Measurements from ENCODE around the gene BEND5.

Gene BEND5

GRCh38 chr1:48761986-48762385, 14.7 kb downstream of the BEND5 start:
- DNase-seq (ENCODE audit: low read depth in 3 of 3) = no peak

- DNase-seq (ENCODE audit: low read depth in 3 of 3) = no peak
These were observed 15.3 kb downstream of the BEND5 start for GRCh38 chr1:48761411-48761810.

- DNase-seq (ENCODE audit: low read depth in 3 of 3) = no peak
These were observed 15.8 kb downstream of the BEND5 start for GRCh38 chr1:48760857-48761256.

- DNase-seq (ENCODE audit: low read depth in 3 of 3) = no peak
These were observed 17.7 kb downstream of the BEND5 start for GRCh38 chr1:48758976-48759375.

GRCh38 chr1:48757363-48757762, 19.3 kb downstream of the BEND5 start:
- DNase-seq (ENCODE audit: low read depth in 3 of 3) = no peak

- no peak for DNase-seq (ENCODE audit: low read depth in 3 of 3)
These were observed 19.9 kb downstream of the BEND5 start for GRCh38 chr1:48756683-48757316.

- no peak for DNase-seq (ENCODE audit: low read depth in 3 of 3)
These were observed 23.4 kb downstream of the BEND5 start for GRCh38 chr1:48753293-48753692.

- DNase-seq (ENCODE audit: low read depth in 3 of 3) = no peak
These were observed 26.6 kb downstream of the BEND5 start for GRCh38 chr1:48750109-48750508.

- no peak for DNase-seq (ENCODE audit: low read depth in 3 of 3)
These were observed 27.6 kb downstream of the BEND5 start for GRCh38 chr1:48749068-48749467.

GRCh38 chr1:48746906-48747305, 29.8 kb downstream of the BEND5 start:
- no peak for DNase-seq (ENCODE audit: low read depth in 3 of 3)

GRCh38 chr1:48744032-48744431, 32.7 kb downstream of the BEND5 start:
- no peak for DNase-seq (ENCODE audit: low read depth in 3 of 3)

GRCh38 chr1:48743480-48743879, 33.2 kb downstream of the BEND5 start:
- DNase-seq (ENCODE audit: low read depth in 3 of 3) = no peak

- no peak for DNase-seq (ENCODE audit: low read depth in 3 of 3)
These were observed 35.3 kb downstream of the BEND5 start for GRCh38 chr1:48741380-48741779.

- no peak for DNase-seq (ENCODE audit: low read depth in 3 of 3)
These were observed 36.1 kb downstream of the BEND5 start for GRCh38 chr1:48740621-48741020.

- no peak for DNase-seq (ENCODE audit: low read depth in 3 of 3)
These were observed 37.6 kb downstream of the BEND5 start for GRCh38 chr1:48739091-48739490.

GRCh38 chr1:48738356-48738755, 38.3 kb downstream of the BEND5 start:
- DNase-seq (ENCODE audit: low read depth in 3 of 3) = no peak

GRCh38 chr1:48735796-48736195, 40.9 kb downstream of the BEND5 start:
- DNase-seq (ENCODE audit: low read depth in 3 of 3) = no peak

- no peak for DNase-seq (ENCODE audit: low read depth in 3 of 3)
These were observed 46.4 kb downstream of the BEND5 start for GRCh38 chr1:48730164-48730910.

GRCh38 chr1:48728584-48728983, 48.1 kb downstream of the BEND5 start:
- DNase-seq (ENCODE audit: low read depth in 3 of 3) = no peak

- DNase-seq (ENCODE audit: low read depth in 3 of 3) = no peak
These were observed 50.0 kb downstream of the BEND5 start for GRCh38 chr1:48726557-48727215.

GRCh38 chr1:48726139-48726538, 50.6 kb downstream of the BEND5 start:
- no peak for DNase-seq (ENCODE audit: low read depth in 3 of 3)

- no peak for DNase-seq (ENCODE audit: low read depth in 3 of 3)
These were observed 51.2 kb downstream of the BEND5 start for GRCh38 chr1:48725341-48726046.

Data from stimulated activated CD4-positive, alpha-beta T cell treated with anti-CD3 and anti-CD28 coated beads, TNF-alpha, amount 100 ng/mL, for 24 hours (primary cell).